ENCODE results near the gene CD160. TPM values are rescaled to one million over a fixed set of nuclear protein-coding genes. Genes with fewer than 3 reads are reported as not detected.

CD160 gene
- total RNA-seq, 4 donors from 2014 or later = not detected

DNA sequence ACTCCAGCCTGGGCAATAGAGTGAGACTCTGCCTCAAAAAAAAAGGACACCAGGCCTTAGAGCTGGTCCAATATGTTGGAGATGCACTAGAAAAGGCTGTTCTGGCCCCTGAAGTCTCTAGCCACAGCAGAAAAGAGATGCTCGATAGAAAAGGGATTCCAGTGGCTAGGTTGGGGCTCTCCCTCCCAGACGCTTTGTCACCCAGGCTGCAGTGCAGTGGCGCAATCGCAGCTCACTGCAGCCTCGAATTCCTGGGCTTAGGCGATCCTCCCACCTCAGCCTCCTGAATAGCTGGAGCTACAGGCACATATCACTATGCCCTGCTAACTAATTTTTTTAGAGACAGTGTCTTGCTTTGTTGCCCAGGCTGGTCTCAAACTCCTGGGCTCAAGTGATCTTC lies 30.4 kb upstream of the CD160 start:
- H3K27ac ChIP-seq = no peak overlapping the region
- in situ Hi-C loops (cut with MboI; ENCODE audit: low sequenced_read_pairs in 4 of 4) (no loop called here), intact Hi-C loops (cut with DNase I; ENCODE audit: low total_unique reads) (no loop called here)
- H3K27me3 ChIP-seq = no peaks in the 10 kb centered on the region
- H3K9me3 ChIP-seq = no peaks in the 10 kb centered on the region
- H3K4me1 ChIP-seq = no peaks in the 10 kb centered on the region
- H3K4me3 ChIP-seq = no peak overlapping the region
- DNase-seq = no peak
- TF ChIP-seq, protein P1, sequence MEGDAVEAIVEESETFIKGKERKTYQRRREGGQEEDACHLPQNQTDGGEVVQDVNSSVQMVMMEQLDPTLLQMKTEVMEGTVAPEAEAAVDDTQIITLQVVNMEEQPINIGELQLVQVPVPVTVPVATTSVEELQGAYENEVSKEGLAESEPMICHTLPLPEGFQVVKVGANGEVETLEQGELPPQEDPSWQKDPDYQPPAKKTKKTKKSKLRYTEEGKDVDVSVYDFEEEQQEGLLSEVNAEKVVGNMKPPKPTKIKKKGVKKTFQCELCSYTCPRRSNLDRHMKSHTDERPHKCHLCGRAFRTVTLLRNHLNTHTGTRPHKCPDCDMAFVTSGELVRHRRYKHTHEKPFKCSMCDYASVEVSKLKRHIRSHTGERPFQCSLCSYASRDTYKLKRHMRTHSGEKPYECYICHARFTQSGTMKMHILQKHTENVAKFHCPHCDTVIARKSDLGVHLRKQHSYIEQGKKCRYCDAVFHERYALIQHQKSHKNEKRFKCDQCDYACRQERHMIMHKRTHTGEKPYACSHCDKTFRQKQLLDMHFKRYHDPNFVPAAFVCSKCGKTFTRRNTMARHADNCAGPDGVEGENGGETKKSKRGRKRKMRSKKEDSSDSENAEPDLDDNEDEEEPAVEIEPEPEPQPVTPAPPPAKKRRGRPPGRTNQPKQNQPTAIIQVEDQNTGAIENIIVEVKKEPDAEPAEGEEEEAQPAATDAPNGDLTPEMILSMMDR (IDR thresholded peaks at IDR 0.05 in 4 of 5, conservative IDR thresholded peaks at IDR 0.05 in 1 of 5) = no peak
- no peak for TF ChIP-seq POLR2A (IDR thresholded peaks at IDR 0.05)
- H3K36me3 ChIP-seq = no peaks in the 10 kb centered on the region
- no peak for ATAC-seq

DNA sequence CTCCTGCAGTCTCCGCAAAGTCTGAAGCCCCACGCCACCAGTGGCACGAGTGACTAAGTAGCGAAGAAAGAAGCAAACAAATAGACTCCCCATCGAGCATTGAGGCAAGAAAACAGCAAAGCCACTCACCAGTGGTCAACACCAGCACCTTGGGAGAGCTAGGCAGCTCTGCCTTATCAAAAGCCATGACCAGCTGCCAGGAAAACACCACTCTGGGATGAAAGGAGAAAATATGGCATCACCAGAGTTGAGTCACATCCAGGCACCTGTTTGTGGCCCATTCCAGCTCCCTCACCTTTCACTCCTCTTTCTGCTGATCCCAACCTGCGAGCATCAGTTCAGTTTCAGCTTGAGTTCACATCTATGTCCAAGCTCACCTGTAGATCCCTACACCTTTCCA lies 29.4 kb upstream of the CD160 start:
- H3K4me3 ChIP-seq = no peak overlapping the region
- H3K36me3 ChIP-seq = no peaks in the 10 kb centered on the region
- no peak for TF ChIP-seq POLR2A (IDR thresholded peaks at IDR 0.05)
- TF ChIP-seq, protein P1 (IDR thresholded peaks at IDR 0.05 in 4 of 5, conservative IDR thresholded peaks at IDR 0.05 in 1 of 5) = no peak
- ATAC-seq (no peak), DNase-seq (no peak)
- no peaks in the 10 kb centered on the region for H3K4me1 ChIP-seq
- H3K27ac ChIP-seq = no peak overlapping the region
- in situ Hi-C loops (cut with MboI; ENCODE audit: low sequenced_read_pairs in 4 of 4) (no loop called here), intact Hi-C loops (cut with DNase I; ENCODE audit: low total_unique reads) (no loop called here)
- H3K27me3 ChIP-seq = no peaks in the 10 kb centered on the region
- H3K9me3 ChIP-seq = no peaks in the 10 kb centered on the region

DNA sequence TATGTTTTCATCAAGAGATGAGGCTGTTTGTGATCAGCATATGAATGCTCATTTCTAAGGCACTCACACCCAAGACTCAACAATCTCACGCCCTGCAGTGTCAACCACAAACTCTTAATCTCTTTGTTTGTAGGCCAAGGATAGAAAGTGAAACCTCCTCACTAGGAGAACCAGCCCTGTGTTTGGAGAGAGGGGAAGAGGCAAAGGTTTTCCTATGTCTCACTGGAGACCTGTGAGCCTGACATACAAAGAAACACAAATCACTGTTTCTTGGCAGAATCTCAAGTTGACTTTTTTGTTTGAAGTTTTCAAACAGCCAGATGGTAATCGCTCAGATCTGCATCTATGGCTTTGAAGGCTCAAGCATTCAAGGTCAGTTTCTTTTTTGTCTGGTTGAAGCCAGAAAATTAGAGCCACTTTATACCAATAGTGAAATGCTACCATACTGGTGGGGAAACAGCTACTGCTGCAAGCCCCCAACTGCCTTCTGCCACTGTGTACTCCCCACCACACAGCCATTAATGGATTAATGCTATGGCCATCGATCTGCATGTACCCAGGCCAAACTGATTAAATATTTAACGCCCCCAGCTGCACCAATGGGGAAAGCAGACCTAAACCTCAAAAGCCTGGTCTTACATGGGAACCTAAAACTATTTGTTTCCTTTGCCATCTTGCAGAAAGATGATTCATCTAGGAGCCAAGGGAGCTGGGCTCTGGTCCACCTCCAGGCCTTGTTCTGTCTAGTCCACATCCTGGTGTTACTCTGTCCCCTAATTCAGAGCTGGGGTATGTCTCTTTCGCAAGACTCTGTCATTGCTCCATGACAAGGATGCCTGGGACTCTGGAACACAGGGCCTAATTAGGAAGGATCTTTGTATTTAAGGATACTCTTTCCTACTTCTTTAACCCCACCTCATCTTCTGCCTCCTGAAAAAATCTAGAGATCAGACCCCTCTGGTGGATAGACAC lies 28.4 kb upstream of the CD160 start:
- intact Hi-C loops (cut with DNase I; ENCODE audit: low total_unique reads) (no loop called here), in situ Hi-C loops (cut with MboI; ENCODE audit: low sequenced_read_pairs in 4 of 4) (no loop called here)
- DNase-seq = peak in 1 of 2 donors; percentile 13
- Histone ChIP-seq H3K27me3 (no peaks in the 10 kb centered on the region), H3K4me3 (no peak overlapping the region), H3K4me1 (no peaks in the 10 kb centered on the region), H3K9me3 (no peaks in the 10 kb centered on the region), H3K36me3 (no peaks in the 10 kb centered on the region), H3K27ac (no peak overlapping the region)
- TF ChIP-seq, protein P1 (IDR thresholded peaks at IDR 0.05 in 4 of 5, conservative IDR thresholded peaks at IDR 0.05 in 1 of 5) = no peak
- no peak for TF ChIP-seq POLR2A (IDR thresholded peaks at IDR 0.05)
- ATAC-seq = no peak

DNA sequence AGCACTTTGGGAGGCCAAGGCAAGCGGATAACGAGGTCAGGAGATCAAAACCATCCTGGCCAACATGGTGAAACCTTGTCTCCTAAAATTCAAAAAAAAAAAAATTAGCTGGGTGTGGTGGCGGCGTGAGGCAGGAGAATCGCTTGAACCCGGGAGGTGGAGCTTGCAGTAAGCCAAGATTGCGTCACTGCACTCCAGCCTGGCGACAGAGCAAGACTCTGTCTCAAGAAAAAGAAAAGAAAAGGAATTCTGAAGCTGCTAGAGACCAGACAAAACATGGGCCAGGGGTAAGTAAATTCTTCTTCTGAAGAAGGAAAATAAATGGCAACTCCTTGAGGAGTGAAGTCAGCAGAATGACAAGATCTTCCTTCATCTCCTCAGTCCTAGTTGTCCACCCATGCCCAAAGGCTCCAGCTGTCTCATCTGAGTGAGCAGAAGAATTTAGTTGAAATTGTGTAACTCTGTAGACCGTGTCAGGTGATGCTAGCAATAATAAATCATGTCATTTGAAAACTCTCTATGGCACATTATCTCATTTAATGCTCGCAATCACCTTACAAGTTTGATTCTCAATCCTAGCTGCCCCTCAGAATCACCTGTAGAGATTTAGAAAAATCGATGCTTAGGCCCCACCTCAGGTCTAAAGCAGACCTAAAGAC lies 26.4 kb upstream of the CD160 start:
- ATAC-seq = no peak
- no peaks in the 10 kb centered on the region for H3K9me3 ChIP-seq
- in situ Hi-C loops (cut with MboI; ENCODE audit: low sequenced_read_pairs in 4 of 4) = no loop called here

More for the DNA sequence above, 26.4 kb upstream of the CD160 start:
- Histone ChIP-seq H3K27me3 (no peaks in the 10 kb centered on the region), H3K27ac (no peak overlapping the region), H3K4me3 (no peak overlapping the region), H3K36me3 (no peaks in the 10 kb centered on the region), H3K4me1 (no peaks in the 10 kb centered on the region)
- no peak for DNase-seq
- TF ChIP-seq, protein P1 (IDR thresholded peaks at IDR 0.05 in 4 of 5, conservative IDR thresholded peaks at IDR 0.05 in 1 of 5) = no peak
- TF ChIP-seq POLR2A (IDR thresholded peaks at IDR 0.05) = no peak
- intact Hi-C loops (cut with DNase I; ENCODE audit: low total_unique reads) = no loop called here
